DND-41 (cell line): ENCODE measurements around the gene TUFT1.

Experiments
- ATAC-seq: fragments of 200-7000 bp; cut with Tn5 transposase; 3 replicates; pipeline ENCODE4 v1.9.1; 2021; ENCODE audit warnings: low read depth; ENCODE audit not compliant: insufficient read depth
- DNase-seq: peaks from one replicate; pipeline ENCODE4 v3.0.0-alpha.2; 2020
- H2AFZ ChIP-seq: 2 replicates; pipeline ENCODE4 v1.6.0; 2012; ENCODE audit warnings: low read depth, low read length
- H3K27ac ChIP-seq: 2 replicates; pipeline ENCODE4 v1.5.1; 2012; ENCODE audit warnings: low read length, inconsistent platforms
- H3K27me3 ChIP-seq: fragments of 200-600 bp; sonication (generic); 2 replicates; pipeline ENCODE4 v1.6.0; 2012; ENCODE audit warnings: low read length, mild to moderate bottlenecking, inconsistent platforms; ENCODE audit not compliant: insufficient read depth, poor library complexity
- H3K36me3 ChIP-seq: 2 replicates; pipeline ENCODE4 v1.5.1; 2012; ENCODE audit warnings: low read length, inconsistent platforms; ENCODE audit not compliant: insufficient read depth
- H3K4me1 ChIP-seq: 2 replicates; pipeline ENCODE4 v1.5.1; 2012; ENCODE audit warnings: mild to moderate bottlenecking, low read length; ENCODE audit not compliant: insufficient read depth
- H3K4me2 ChIP-seq: 2 replicates; pipeline ENCODE4 v1.6.0; 2012; ENCODE audit warnings: mild to moderate bottlenecking, moderate library complexity, low read length, inconsistent platforms; ENCODE audit not compliant: insufficient read depth
- H3K4me3 ChIP-seq, 2 experiments: fragments of 200-600 bp in 1 of 2; shearing (Covaris generic) in 1 of 2; 2 replicates each; pipeline ENCODE4 v1.5.1; 2012 to 2016; ENCODE audit warnings: inconsistent platforms in 2 of 2, low read length in 2 of 2, mild to moderate bottlenecking in 2 of 2, low read depth in 1 of 2, moderate library complexity in 1 of 2
- H3K79me2 ChIP-seq: 2 replicates; pipeline ENCODE4 v1.6.0; 2012; ENCODE audit warnings: low read length, inconsistent platforms; ENCODE audit not compliant: insufficient read depth
- H3K9ac ChIP-seq: 2 replicates; pipeline ENCODE4 v1.6.0; 2012; ENCODE audit warnings: low read depth, mild to moderate bottlenecking, inconsistent platforms, low read length, moderate library complexity
- H3K9me3 ChIP-seq: 2 replicates; pipeline ENCODE4 v1.5.1; 2012; ENCODE audit warnings: low read length, moderate library complexity, mild to moderate bottlenecking, inconsistent platforms; ENCODE audit not compliant: insufficient read depth, severe bottlenecking
- H4K20me1 ChIP-seq: 2 replicates; pipeline ENCODE4 v1.6.0; 2012; ENCODE audit warnings: low read length; ENCODE audit not compliant: insufficient read depth
- CTCF ChIP-seq: IDR thresholded peaks from 2 replicates; pipeline ENCODE4 v1.5.1; 2012; ENCODE audit warnings: borderline replicate concordance, low read length, moderate library complexity, mild to moderate bottlenecking; ENCODE audit not compliant: poor library complexity, severe bottlenecking; ENCODE audit errors: extremely low read depth
- EZH2 ChIP-seq: IDR thresholded peaks from 3 replicates; pipeline ENCODE4 v1.6.1; 2012; ENCODE audit warnings: borderline replicate concordance, low read depth, mild to moderate bottlenecking, moderate library complexity, low read length, inconsistent platforms; ENCODE audit not compliant: severe bottlenecking

TUFT1 gene

DNA sequence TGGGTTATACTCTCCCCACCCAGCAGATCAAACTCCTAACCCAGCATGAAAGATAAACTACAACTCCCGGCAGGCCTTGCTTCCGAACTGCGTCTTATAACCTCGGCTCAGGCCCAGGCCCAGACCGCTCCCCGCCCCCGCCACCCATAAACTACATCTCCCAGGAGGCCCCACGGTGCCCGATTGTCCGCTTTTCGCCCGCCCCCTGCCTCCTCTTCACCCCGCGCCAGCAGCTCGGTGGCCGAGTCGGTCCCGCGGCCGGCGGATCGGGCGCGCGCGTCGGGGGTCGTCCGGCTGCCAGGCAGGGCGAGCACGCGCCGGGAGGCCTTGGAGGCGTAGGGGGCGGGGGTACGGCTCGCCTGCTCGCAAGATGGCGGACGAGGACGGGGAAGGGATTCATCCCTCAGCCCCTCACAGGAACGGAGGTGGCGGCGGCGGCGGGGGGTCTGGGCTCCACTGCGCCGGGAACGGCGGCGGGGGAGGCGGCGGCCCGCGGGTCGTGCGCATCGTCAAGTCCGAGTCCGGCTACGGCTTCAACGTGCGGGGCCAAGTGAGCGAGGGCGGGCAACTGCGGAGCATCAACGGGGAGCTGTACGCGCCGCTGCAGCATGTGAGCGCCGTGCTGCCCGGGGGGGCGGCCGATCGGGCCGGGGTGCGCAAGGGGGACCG is 71.9 kb downstream of the TUFT1 start, which contains the start of gene SNX27:
TSS of gene SNX27 (plus strand) at position 219 of the 669 bp plus-strand sequence. CDS start at position 371, 152 bp downstream.
- peaks cover 42% of the 10 kb centered on the region for H3K4me1 ChIP-seq
- peak within 1 kb of the TSS; percentile 64 to 89 for H3K4me3 ChIP-seq
- H3K9ac ChIP-seq = peak within 1 kb of the TSS; percentile 83
- TF ChIP-seq CTCF (no peak), EZH2 (no peak)
- peaks cover 19% of the 10 kb centered on the region for H3K36me3 ChIP-seq
- peak within 1 kb of the TSS; percentile 80 for H3K4me2 ChIP-seq
- H3K27ac ChIP-seq = peak within 1 kb of the TSS; percentile 91
- DNase-seq = peak; percentile 91
- H3K79me2 ChIP-seq = peaks cover 48% of the 10 kb centered on the region
- peak within 1 kb of the TSS; percentile 83 for H2AFZ ChIP-seq
- H3K27me3 ChIP-seq = no peaks in the 10 kb centered on the region
- peak; percentile 94 for ATAC-seq
- no peaks in the 10 kb centered on the region; the same call in 1 of the 2 replicates for H4K20me1 ChIP-seq
- no peaks in the 10 kb centered on the region for H3K9me3 ChIP-seq

- Histone ChIP-seq H3K27me3 (no peaks in the 10 kb centered on the region), H3K4me2 (peak overlapping the region; percentile 80), H3K9me3 (no peaks in the 10 kb centered on the region), H3K4me3 (peak overlapping the region; percentile 64 to 89), H3K9ac (peak overlapping the region; percentile 83), H4K20me1 (no peaks in the 10 kb centered on the region; the same call in 1 of the 2 replicates), H3K27ac (peak overlapping the region; percentile 91), H2AFZ (peak overlapping the region; percentile 83), H3K36me3 (peaks cover 19% of the 10 kb centered on the region), H3K79me2 (peaks cover 53% of the 10 kb centered on the region), H3K4me1 (peaks cover 42% of the 10 kb centered on the region)
- TF ChIP-seq CTCF (no peak), EZH2 (no peak)
- DNase-seq (peak; percentile 57), ATAC-seq (peak; percentile 39)
Measured at GRCh38 chr1:151612501-151613281, 72.6 kb downstream of the TUFT1 start.

DNA sequence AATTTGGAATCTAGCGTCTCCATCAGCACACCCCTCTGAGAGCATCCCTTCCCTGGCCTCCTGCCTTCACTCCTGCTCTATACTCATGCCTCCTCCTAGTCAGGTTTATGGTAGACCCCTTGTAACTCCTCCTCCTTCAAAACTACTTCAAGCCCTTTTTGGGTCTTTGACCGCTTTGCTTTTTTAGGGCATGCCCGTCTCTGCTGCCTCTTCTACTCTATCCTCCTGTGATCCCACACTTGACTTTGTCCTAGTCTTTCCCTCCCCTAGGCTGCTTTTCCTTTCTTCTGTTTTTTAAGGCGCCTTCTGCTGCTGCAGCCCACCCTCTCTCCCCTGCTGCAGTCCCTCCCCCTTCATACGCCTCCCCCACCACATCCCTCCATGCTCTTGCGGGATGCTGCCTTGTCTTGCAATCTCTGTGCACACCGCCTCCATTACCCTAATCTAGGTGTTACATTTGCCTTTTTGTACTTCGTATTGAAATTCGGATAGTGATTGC is 73.2 kb downstream of the TUFT1 start:
- Histone ChIP-seq H3K4me2 (peak overlapping the region; percentile 80), H3K9ac (peak overlapping the region; percentile 83), H3K27ac (peak overlapping the region; percentile 91; the same call in 1 of the 2 replicates), H3K36me3 (peaks cover 19% of the 10 kb centered on the region), H4K20me1 (no peaks in the 10 kb centered on the region; the same call in 1 of the 2 replicates), H3K4me1 (peaks cover 42% of the 10 kb centered on the region), H3K79me2 (peaks cover 60% of the 10 kb centered on the region), H3K4me3 (peak overlapping the region; percentile 64 to 89; a peak in 3 of 4 replicates), H3K9me3 (no peaks in the 10 kb centered on the region), H3K27me3 (no peaks in the 10 kb centered on the region), H2AFZ (peak overlapping the region; percentile 83; the same call in 1 of the 2 replicates)
- no peak for TF ChIP-seq EZH2
- no peak for TF ChIP-seq CTCF
- ATAC-seq (no peak), DNase-seq (peak; percentile 44)
